HG03045 (cell line): Measurements from ENCODE around the gene TBC1D10B.
"Not testable (repeated sequence)": the region's sequence is repeated elsewhere in the genome, so short reads cannot be mapped to it uniquely, and the experiment has no call there.

Experiments
- ATAC-seq: cut with Tn5 transposase; IDR thresholded peaks from one replicate; pipeline ENCODE4 v1.9.1; 2021; ENCODE audit warnings: mild to moderate bottlenecking, moderate library complexity; ENCODE audit not compliant: unreplicated experiment

Gene TBC1D10B

DNA sequence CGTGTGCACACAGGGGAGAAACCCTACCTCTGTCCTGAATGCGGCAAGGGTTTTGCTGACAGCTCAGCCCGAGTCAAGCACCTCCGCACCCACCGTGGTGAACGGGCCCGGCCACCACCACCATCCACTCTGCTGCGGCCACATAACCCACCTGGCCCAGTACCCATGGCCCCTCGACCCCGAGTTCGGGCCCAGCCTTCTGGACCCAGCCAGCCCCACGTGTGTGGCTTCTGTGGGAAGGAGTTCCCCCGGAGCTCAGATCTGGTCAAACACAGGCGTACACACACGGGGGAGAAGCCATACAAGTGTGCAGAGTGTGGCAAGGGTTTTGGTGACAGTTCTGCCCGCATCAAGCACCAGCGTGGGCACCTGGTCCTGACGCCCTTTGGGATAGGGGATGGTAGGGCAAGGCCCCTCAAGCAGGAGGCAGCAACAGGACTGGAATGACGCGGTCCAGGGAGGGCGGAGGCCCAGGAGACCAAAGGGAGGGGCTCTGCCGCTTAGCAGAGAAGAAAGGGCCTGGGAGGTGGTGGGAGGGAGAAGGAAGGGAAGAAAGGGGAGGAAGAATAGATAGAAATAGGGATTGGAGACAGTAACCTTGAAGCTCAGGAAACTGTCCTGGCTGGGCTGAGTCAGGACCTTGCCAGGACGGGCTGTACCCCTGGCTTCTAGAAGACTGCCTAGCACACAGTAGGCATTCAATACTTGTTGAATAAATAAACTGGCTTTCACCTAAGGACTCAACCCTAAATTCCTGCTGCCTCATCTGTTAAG is 28.6 kb upstream of the TBC1D10B start:
- no peak for ATAC-seq

DNA sequence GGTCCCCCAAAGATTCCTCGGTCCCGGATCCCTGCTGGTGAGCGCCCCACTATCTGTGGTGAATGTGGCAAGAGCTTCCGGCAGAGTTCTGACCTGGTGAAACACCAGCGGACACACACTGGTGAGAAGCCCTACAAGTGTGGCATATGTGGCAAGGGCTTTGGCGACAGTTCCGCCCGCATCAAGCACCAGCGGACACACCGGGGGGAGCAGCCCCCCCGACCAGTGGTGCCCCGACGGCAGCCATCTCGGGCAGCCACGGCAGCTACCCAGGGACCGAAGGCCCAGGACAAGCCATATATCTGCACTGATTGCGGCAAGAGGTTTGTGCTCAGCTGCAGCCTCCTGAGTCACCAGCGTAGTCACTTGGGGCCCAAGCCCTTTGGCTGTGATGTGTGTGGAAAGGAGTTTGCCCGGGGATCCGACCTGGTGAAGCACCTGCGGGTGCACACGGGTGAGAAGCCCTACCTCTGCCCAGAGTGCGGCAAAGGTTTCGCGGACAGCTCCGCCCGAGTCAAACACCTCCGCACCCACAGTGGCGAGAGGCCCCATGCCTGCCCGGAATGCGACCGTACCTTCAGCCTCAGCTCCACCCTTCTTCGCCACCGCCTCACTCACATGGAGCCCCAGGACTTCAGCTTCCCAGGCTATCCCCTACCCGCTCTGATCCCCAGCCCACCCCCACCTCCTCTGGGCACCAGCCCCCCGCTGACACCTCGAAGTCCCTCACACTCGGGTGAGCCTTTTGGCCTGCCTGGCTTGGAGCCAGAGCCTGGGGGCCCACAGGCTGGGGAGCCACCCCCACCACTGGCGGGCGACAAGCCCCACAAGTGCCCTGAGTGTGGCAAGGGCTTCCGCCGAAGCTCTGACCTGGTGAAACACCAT is 27.7 kb upstream of the TBC1D10B start:
- ATAC-seq, result no peak

DNA sequence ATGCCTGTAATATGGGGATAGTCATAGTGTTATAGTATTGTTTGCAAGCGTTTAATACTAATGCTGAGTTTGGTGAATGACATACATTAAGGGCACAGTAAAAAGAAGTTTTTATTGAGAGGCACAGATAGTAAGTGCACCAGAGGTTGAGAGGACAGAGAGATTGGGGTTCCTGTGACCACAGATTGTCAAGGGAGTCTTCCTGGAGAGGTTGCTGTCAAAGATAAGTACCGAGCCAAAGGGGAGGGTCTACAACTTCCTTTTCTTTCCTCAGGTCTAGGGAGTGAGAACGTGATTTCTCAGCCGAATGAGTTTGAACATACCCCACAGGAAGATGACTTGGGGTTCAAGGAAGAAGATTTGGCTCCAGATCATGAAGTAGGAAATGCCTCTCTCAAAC is 26.8 kb upstream of the TBC1D10B start:
- ATAC-seq, result no peak

DNA sequence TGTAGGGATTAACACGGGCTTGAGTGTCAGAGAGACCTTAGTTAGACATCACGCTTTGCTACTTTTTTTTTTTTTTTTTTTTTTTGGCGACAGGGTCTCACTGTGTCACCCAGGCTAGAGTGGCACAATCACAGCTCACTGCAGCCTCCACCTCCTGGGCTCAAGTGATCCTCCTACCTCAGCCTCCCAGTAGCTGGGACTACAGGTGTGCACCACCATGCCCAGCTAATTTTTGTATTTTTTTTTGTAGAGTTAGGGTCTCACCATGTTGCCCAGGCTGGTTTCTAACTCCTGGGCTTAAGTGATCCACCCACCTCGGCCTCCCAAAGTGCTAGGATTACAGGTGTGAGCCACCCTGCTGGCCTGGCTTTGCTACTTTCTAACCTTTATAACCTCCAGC is 26.3 kb upstream of the TBC1D10B start:
- not testable (repeated sequence) for ATAC-seq

DNA sequence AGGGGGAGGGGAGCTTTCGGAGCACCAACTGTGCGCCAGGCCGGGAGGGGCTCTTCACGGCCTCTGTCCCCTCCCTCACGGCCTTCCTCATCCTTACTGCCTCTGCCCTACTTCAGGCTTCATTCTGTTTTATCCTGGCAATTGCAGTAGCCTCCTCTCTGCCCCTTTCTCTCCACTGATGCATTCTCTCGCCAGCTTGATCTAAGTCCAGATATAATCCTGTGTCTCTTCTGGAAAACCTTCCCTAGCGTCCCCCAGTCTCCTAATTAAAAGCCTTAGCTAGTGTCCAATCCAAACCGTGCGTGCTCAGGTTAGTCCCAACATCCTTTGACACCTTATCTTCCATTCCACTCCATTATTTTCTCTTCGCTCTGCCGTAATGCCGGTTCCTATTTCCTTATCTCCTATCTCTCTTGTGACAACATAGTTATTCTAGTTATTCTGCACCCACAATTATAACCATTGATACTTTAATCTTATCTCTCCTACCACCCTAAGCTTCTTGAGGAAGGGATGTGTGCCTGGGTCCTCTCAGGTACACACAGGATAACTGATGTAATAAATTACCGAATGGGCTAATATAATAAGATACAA is 25.8 kb upstream of the TBC1D10B start:
- no peak for ATAC-seq

DNA sequence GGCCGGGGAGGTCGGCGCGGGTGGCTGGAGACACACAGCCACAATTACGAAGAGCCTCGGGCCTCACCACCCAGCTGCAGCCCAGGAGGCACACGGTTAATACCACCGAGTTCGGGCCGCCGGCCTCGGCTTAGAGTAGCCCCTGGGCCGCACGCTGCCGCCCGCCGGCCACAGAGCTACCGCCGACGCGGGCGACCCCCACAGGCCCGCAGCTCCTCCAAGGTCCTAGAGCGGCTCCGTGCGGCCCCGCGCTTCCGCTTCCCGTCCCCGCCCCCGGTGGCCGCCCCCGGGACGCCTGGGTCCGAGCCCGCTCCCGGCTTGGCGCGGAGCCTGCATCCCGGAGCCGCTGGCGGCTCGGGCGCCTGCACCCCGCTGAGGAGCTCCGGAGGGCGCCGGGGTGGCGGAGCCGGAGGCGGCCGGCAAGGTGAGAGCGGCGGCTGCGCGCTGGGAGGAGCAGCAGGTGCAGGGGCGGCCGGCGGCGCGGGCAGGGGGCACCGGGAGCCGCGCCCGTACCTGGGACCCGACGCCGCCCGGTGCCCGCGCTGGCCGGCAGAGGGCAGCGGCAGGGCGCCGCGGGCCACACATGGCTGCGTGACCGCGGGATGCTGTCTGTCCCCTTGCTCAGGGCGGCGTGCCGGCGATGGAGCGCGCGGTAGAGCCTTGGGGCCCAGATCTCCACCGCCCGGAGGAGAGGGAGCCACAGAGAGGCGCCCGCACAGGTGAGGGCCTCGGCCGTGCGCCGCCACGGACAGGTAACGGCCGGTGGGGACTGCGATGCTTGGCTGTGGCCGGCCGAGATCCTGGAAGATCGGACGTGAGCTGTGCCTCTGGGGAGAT is 25.1 kb upstream of the TBC1D10B start, which contains the start of gene ZNF48:
TSS of gene ZNF48 (plus strand) at position 266 of the 837 bp plus-strand sequence. CDS start at position 641, 375 bp downstream.
- peak; percentile 64 for ATAC-seq

DNA sequence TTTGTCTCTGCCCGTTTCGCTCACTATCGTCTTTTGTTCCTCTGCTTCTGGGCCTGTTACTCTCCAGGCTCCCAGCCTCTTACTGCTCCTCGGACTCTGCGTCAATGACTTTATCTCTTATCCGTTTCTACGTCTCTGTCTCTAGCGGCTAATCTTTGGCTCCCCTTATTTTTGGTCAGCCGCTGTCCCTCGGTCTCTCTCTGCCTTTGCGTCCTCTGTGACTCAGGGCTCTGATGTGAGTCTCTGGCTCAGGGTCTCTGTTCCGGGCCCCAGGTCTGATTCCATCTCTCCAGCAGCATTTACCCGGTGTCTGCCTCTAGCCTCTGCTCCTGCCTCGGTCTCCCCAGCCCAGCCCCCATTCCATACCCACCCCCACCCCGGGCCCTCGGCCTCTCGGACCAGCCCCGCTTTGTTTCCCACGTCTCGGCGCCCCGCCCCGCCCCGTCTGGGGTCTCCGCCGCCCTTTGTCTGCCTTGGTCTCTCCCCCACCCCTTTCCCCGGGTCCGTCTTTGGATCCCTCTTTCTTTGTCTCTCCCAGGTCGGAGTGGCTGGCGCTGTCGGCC is 24.4 kb upstream of the TBC1D10B start:
- no peak for ATAC-seq

DNA sequence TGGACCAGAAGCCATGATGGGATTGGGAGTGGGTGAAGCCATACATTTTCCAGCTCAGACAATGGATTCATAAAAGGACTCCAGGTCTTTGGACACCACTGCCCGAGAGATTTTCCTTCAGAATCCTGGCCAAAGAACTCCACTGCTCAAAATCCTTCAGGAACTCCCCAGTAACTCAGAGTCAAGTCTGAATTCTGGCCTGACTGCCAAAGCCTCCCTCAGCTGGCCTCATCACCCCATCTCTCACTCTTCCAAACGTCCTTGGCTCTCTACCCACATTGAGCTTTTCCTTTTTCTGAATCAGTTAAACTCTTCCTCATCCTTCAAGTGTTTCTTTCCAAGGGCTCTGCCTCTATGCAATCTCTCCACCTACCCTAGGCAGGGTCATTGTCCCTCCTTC is 13.2 kb upstream of the TBC1D10B start:
- ATAC-seq, result no peak

DNA sequence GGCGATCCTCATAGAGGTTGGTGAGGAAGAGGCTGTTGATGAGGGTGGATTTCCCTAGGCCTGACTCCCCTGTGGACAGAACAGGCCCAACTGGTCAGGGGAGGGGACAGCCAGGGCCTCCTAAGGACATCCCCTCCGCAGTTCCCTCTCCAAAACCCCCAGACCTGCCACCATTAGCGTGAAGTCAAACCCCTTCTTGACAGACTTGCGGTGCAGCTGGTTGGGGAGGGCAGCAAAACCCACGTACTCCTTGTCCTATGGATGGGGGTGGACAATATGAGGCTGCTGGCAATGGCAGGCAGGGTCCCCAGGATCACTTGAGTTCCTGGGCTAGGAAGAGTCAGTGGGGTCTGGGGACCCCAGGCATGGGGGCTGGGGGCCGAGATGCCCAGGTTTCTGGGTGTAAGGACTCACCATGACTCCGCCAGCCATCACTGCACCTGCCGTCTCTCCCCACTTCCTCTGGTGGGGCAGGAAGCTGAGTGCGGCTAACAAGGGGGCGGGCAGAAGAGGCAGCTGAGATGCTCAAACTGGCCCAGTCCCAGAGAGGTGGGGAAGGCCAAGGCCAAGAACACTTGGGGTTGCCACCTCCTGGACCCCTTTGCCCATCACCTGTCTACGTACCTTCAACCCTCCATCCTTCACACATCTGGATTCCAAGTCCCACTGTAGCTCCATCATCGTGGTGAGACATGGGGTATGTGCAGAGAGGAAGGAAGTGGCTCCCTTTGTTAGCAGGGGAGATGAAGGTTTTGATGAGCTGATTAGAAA is 12.0 kb upstream of the TBC1D10B start, which contains the start of gene SEPTIN1:
TSS of gene SEPTIN1 (minus strand) at position 451 of the 771 bp plus-strand sequence. CDS start at position 432, 19 bp downstream.
- no peak for ATAC-seq

DNA sequence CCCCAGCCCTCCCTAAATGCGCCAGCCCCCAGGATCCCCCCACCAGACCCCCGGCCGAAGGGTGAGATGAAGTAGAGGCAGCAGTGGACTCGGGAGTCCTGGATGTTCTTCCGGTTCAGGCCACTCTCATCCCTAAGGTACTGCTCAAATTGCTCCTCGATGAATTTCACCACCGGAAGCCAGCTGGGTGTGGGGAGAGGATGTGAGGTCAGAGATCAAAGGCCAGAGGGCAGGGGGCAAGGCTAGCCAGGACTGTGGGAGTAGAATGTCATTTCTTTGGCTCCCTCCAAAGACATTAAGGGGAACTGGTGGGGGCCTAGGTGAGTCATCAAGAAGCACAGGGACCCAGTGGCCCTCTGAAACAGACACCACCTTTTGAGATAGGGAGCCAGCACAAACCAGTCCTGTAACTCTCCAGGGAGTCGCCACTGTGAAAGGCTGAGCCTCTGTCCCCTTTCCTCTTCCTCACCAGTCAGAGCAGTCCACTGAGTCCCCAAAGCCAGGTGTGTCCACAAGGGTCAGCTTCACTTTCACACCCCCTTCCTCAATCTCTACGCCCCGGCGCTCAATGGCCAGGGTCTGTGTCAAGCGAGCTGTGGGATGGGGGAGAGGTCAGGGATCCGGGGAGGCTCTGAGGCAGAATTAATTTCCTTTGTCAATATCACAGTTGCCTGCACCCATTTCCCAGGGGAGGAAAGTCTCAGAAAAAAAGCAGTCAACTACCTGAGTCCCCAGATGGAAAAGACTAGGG is 11.2 kb upstream of the TBC1D10B start:
- ATAC-seq, result no peak

DNA sequence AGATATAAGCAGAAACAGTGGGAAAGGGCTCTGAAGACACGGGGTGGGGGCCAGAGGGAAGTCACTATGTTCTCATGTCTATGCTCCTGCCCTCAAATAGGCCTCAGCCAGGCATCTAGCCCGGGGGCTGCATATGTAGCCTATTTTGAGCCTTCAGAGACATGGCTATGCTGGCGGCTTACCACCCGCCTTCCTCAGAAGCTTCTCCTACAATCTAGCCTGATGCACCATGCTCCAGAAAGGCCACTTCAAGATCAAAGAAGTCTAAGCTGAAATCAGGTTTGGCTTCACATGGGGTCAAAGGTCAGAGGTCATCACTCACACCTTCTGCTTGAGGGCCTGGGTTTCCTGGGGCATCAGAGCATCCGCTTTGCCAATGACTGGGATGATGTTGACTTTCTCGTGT is 10.5 kb upstream of the TBC1D10B start:
- ATAC-seq, result no peak

DNA sequence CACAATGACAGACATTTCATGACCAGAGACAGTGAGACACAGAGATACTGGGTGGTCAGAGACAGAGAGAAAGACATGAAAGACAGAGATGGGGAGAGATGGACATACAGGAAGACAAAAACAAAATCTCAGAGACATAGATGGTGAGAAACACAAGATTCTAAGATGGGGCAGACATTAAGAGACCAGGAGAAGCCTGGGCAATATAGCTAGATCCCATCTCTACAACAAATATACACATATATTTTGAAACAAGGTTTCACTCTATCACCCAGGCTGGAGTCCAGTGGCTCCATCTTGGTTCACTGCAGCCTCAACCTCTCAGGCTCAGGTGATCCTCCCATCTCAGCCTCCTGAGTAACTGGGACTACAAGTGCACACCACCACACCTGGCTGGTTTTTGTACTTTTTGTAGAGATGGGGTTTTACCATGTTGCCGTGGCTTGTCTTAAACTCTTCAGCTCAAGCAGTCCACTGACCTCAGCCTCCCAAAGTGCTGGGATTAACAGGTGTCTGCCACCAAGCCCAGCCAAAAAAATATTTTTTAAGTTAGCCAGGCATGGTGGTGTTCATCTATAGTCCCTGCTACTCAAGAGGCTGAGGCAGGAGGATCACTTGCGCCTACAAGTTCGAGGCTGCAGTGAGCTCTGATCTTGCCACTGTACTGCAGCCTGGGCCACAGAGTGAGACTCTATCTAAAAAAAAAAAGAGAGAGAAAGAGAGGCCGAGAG is 9.9 kb upstream of the TBC1D10B start:
- ATAC-seq, result no peak

DNA sequence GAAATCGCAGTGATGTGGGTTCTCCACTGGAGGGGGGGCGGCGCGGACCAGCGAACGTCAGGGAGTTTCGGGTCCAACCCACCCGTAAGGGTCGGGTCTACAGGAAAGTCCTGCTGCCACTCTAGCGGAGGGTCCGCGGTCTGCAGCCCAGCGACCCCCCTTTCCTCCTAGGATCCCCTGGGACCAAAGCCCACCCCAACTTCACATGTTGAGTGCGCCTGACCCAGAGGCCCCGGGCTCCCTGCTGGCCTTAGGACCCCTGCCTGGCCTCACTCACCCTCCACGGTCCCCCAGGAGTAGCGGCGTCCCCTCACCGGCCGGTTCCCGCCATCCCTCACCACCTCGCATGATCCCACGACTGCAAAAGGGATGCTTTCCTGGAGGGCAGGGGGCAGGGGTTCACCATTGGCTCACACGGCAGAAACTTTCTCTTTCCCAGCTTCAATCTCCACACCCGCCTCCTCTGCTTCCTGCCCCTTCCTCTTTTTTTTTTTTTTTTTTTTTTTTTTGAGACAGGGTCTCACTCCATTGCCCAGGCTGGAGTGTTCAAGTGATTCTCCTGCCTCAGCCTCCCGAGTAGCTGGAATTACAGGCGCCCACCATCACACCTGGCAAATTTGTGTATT is 9.0 kb upstream of the TBC1D10B start:
- no peak for ATAC-seq

DNA sequence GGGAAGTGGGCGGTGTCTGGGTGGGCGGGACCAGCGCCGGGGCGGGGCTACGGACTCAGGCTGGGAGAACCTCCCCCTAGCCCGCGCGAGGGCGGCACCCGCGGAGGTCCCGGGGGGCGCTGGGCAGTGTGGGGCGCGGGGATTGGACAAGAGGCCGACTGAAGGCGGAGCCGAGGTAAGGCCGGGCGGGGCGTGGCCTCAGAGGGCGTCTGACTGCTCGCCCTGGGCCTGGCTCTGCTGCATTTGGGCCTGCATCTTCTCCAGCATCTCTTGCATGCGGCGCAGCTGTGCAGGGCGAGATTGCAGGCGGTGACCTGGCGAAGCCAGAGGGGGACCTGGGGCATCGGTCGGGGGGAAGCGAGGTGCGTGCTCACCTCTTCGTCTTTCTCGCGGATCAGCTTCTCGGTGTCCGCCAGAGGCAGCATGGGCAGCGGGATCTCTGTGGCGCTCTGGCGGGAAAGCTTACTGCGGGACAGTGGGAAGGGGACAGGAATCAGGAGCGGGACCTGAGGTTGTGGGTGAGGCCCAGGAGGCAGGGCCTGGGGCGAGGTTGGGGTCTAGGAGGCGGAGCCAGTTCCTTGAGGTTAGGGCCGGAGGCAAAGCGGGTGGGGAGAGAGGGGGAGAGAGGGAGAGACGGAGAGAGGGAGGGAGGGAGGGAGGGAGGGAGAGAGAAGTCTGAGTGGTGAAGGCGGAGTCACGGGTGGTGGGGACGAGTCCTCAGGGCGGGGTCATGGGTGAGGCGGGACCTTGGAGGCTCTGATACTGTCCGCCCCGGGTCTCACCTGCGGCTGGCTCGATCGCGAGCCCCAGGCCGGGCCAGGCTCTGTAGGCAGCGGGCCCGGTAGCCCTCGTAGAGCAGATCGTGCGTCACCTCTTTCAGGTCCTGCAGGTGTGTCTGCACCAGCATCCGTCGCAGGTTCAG is 8.2 kb upstream of the TBC1D10B start:
- ATAC-seq, result peak; percentile 83

DNA sequence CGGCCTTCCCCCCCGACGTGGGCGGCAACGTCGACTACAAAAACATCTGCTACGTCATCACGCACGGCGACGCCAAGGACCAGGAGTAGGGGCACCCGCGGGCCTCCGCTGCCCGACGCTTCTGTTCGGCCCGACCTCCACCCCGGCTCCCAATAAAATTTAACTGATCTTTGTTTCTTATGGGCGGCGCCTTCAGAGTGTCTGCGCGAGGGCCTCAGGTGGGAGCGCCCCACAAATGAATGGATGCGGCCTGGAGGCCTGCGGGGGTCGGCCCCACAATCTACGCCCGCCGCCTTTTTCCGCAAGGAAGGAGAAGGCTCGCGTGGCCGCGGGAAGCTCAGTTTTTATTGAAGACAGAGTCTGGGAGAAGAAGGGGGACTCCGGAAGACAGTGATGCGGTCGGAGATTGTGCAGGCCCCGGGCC is 7.5 kb upstream of the TBC1D10B start:
- peak; percentile 45 for ATAC-seq

DNA sequence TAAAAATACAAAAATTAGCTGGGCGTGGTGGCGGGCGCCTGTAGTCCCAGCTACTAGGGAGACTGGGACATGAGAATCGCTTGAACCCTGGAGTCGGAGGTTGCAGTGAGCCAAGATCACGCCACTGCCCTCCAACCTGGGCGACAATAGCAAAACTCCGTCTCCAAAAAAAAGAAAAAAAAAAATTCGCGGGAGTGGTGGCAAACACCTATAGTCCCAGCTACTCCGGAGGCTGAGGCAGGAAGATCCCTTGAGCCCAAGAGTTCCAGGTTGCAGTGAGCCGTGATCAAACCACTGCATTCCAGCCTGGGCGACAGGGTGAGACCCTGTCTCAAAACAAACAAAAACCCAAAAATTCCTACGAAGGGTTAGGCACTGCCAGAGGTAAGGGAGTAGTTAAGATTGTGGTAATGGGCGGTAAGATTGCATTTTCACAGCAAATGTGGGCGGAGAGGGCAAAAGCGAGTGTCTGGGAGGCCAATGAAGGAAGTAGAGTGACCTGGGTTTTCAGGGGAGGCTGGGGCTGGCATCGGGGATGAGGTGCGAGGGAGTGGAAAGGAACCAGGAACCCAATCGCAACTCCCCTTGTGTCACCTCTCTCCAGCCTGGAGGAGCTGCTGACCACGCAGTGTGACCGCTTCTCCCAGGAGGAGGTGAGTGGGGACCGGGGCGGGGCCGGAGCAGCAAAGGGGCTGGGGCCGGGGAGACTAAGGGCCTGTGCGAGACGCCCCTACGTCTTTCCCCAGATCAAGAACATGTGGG is 6.9 kb upstream of the TBC1D10B start:
- ATAC-seq, result no peak
